Neural cell (in vitro differentiated cells): ENCODE measurements around the gene ZNF407. TPM values are rescaled to one million over a fixed set of nuclear protein-coding genes. Genes with fewer than 3 reads are reported as not detected.

ENCODE experiments used
- H2AFZ ChIP-seq: fragments of 200-600, 300-800 bp; sonication (generic), shearing (Covaris generic); 2 replicates; pipeline ENCODE4 v1.6.0; 2014; ENCODE audit warnings: low read depth, mild to moderate bottlenecking, antibody characterized with exemption, low read length, moderate library complexity
- H3F3A ChIP-seq: fragments of 200-600 bp; shearing (Covaris generic); 2 replicates; pipeline ENCODE4 v1.6.1; 2016; ENCODE audit warnings: mild to moderate bottlenecking, moderate library complexity, mixed read lengths, antibody characterized with exemption, low read length; ENCODE audit not compliant: insufficient read depth, poor library complexity, severe bottlenecking
- H3K27ac ChIP-seq: fragments of 200-600, 300-800 bp; sonication (generic), shearing (Covaris generic); 2 replicates; pipeline ENCODE4 v1.5.1; 2014; ENCODE audit warnings: mild to moderate bottlenecking, low read length, moderate library complexity
- H3K27me3 ChIP-seq: fragments of 300-800, 200-600 bp; sonication (generic), shearing (Covaris generic); 2 replicates; pipeline ENCODE4 v1.6.0; 2014; ENCODE audit warnings: mild to moderate bottlenecking, low read depth, low read length, moderate library complexity; ENCODE audit not compliant: insufficient read depth
- H3K36me3 ChIP-seq: fragments of 300-800, 200-600 bp; sonication (generic), shearing (Covaris generic); 2 replicates; pipeline ENCODE4 v1.5.1; 2014; ENCODE audit warnings: mild to moderate bottlenecking, antibody characterized with exemption, low read length, moderate library complexity; ENCODE audit not compliant: insufficient read depth
- H3K4me2 ChIP-seq: fragments of 300-800, 200-600 bp; sonication (generic), shearing (Covaris generic); 2 replicates; pipeline ENCODE4 v1.6.0; 2014; ENCODE audit warnings: mild to moderate bottlenecking, low read length
- H3K4me3 ChIP-seq: fragments of 300-800, 200-600 bp; sonication (generic), shearing (Covaris generic); 2 replicates; pipeline ENCODE4 v1.5.1; 2014; ENCODE audit warnings: mild to moderate bottlenecking, low read length, moderate library complexity
- H3K79me2 ChIP-seq: fragments of 200-600 bp; shearing (Covaris generic); replicated peaks from 2 replicates; pipeline ENCODE4 v1.6.0; 2014; ENCODE audit warnings: mild to moderate bottlenecking, low read length, moderate library complexity; ENCODE audit not compliant: insufficient read depth
- H3K9ac ChIP-seq: fragments of 300-800, 200-600 bp; sonication (generic), shearing (Covaris generic); 2 replicates; pipeline ENCODE4 v1.6.1; 2016; ENCODE audit warnings: mild to moderate bottlenecking, low read length, mixed read lengths
- H3K9me2 ChIP-seq: fragments of 200-600 bp; shearing (Covaris generic); 2 replicates; pipeline ENCODE4 v1.6.1; 2016; ENCODE audit warnings: mild to moderate bottlenecking, low read length, mixed read lengths; ENCODE audit not compliant: insufficient read depth
- H3K9me3 ChIP-seq: fragments of 200-600, 300-800 bp; sonication (generic), shearing (Covaris generic); 2 replicates; pipeline ENCODE4 v1.6.1; 2016; ENCODE audit warnings: mild to moderate bottlenecking, mixed run types, low read length, moderate library complexity, mixed read lengths
- H4K20me1 ChIP-seq: fragments of 200-600 bp; shearing (Covaris generic); 2 replicates; pipeline ENCODE4 v1.6.1; 2016; ENCODE audit warnings: mild to moderate bottlenecking, mixed run types; ENCODE audit not compliant: insufficient read depth
- CTCF ChIP-seq: fragments of 450-650 bp; IDR thresholded peaks from 2 replicates; pipeline ENCODE4 v1.5.1; 2014; ENCODE audit warnings: antibody characterized with exemption, mild to moderate bottlenecking, moderate library complexity; ENCODE audit not compliant: poor library complexity, severe bottlenecking
- EP300 ChIP-seq: fragments of 450-650 bp; conservative IDR thresholded peaks from 2 replicates; pipeline ENCODE4 v1.6.1; 2014; ENCODE audit warnings: antibody characterized with exemption, mild to moderate bottlenecking, moderate library complexity; ENCODE audit not compliant: poor library complexity, severe bottlenecking
- EZH2 ChIP-seq: fragments of 200-600, 300-800 bp; shearing (Covaris generic), sonication (generic); IDR thresholded peaks from 2 replicates; pipeline ENCODE4 v1.6.1; 2014; ENCODE audit warnings: antibody characterized with exemption, low read length, borderline replicate concordance, mild to moderate bottlenecking; ENCODE audit not compliant: insufficient read depth, poor library complexity, severe bottlenecking
- MXI1 ChIP-seq: fragments of 450-650 bp; conservative IDR thresholded peaks from 2 replicates; pipeline ENCODE4 v1.6.1; 2014; ENCODE audit warnings: antibody characterized with exemption, mild to moderate bottlenecking; ENCODE audit not compliant: poor library complexity, severe bottlenecking
- POLR2AphosphoS5 ChIP-seq: IDR thresholded peaks from 2 replicates; pipeline ENCODE4 v1.6.1; 2012
- RAD21 ChIP-seq: fragments of 450-650 bp; conservative IDR thresholded peaks from 2 replicates; pipeline ENCODE4 v1.6.1; 2014; ENCODE audit warnings: antibody characterized with exemption, mild to moderate bottlenecking, moderate library complexity
- REST ChIP-seq: IDR thresholded peaks from 2 replicates; pipeline ENCODE4 v1.6.1; 2012; ENCODE audit warnings: borderline replicate concordance
- SMC3 ChIP-seq: fragments of 450-650 bp; conservative IDR thresholded peaks from 2 replicates; pipeline ENCODE4 v1.6.1; 2014; ENCODE audit warnings: antibody characterized with exemption, mild to moderate bottlenecking, moderate library complexity; ENCODE audit not compliant: poor library complexity
- TAF1 ChIP-seq: IDR thresholded peaks from 2 replicates; pipeline ENCODE4 v1.6.1; 2012; ENCODE audit warnings: low read depth
- polyA plus RNA-seq: library from polyadenylated mRNA; depleted of rRNA; stranded (reverse); fragments of >200 nt; gene quantifications from 2 replicates; pipeline ENCODE4 v1.2.3, GENCODE V29; 2014

Gene ZNF407
- polyA plus RNA-seq, 1 donor from 2014 or later, result 2.9 TPM

- no peaks in the 10 kb centered on the region for H3K9me2 ChIP-seq
- H3K4me2 ChIP-seq, result no peak overlapping the region
- H3K9ac ChIP-seq, result no peak overlapping the region
- H3F3A ChIP-seq, result no peaks in the 10 kb centered on the region
- H3K36me3 ChIP-seq, result no peaks in the 10 kb centered on the region
- H3K79me2 ChIP-seq, result no peaks in the 10 kb centered on the region
- no peak for TF ChIP-seq RAD21
- no peak for TF ChIP-seq TAF1
- no peak for TF ChIP-seq EP300
- no peak for TF ChIP-seq EZH2
- no peak for TF ChIP-seq CTCF
- no peak for TF ChIP-seq SMC3
- no peak for TF ChIP-seq POLR2AphosphoS5
- no peak for TF ChIP-seq MXI1
- TF ChIP-seq REST, result no peak
- H3K4me3 ChIP-seq, result no peak overlapping the region
- no peaks in the 10 kb centered on the region for H3K27me3 ChIP-seq
- no peaks in the 10 kb centered on the region for H4K20me1 ChIP-seq
- H3K9me3 ChIP-seq, result no peaks in the 10 kb centered on the region
- no peak overlapping the region for H3K27ac ChIP-seq
- H2AFZ ChIP-seq, result no peak overlapping the region
These were observed 206.1 kb downstream of the ZNF407 start for GRCh38 chr18:74803769-74804168.

GRCh38 chr18:74804677-74805076, 207.0 kb downstream of the ZNF407 start:
- TF ChIP-seq EP300 (peak; percentile 72), RAD21 (no peak), POLR2AphosphoS5 (peak; percentile 51)
- Histone ChIP-seq H3K4me3 (no peak overlapping the region), H3K9me2 (no peaks in the 10 kb centered on the region), H3K27ac (no peak overlapping the region), H3K36me3 (no peaks in the 10 kb centered on the region), H3K27me3 (no peaks in the 10 kb centered on the region), H2AFZ (no peak overlapping the region), H4K20me1 (no peaks in the 10 kb centered on the region), H3F3A (no peaks in the 10 kb centered on the region), H3K9ac (no peak overlapping the region), H3K4me2 (peak overlapping the region; percentile 21), H3K79me2 (no peaks in the 10 kb centered on the region), H3K9me3 (no peaks in the 10 kb centered on the region)

GRCh38 chr18:74806073-74806472, 208.4 kb downstream of the ZNF407 start:
- H3K4me3 ChIP-seq, result no peak overlapping the region
- H3K4me2 ChIP-seq, result no peak overlapping the region
- H3K9me2 ChIP-seq, result no peaks in the 10 kb centered on the region
- no peak overlapping the region for H2AFZ ChIP-seq
- no peaks in the 10 kb centered on the region for H3K27me3 ChIP-seq
- TF ChIP-seq CTCF, result no peak
- TF ChIP-seq RAD21, result no peak
- H3K79me2 ChIP-seq, result no peaks in the 10 kb centered on the region
- no peaks in the 10 kb centered on the region for H3K9me3 ChIP-seq
- no peaks in the 10 kb centered on the region for H3K36me3 ChIP-seq
- no peaks in the 10 kb centered on the region for H3F3A ChIP-seq
- H4K20me1 ChIP-seq, result no peaks in the 10 kb centered on the region
- H3K9ac ChIP-seq, result no peak overlapping the region
- H3K27ac ChIP-seq, result no peak overlapping the region
